Measurements from ENCODE around the gene RFPL3.

The RFPL3 gene

DNA sequence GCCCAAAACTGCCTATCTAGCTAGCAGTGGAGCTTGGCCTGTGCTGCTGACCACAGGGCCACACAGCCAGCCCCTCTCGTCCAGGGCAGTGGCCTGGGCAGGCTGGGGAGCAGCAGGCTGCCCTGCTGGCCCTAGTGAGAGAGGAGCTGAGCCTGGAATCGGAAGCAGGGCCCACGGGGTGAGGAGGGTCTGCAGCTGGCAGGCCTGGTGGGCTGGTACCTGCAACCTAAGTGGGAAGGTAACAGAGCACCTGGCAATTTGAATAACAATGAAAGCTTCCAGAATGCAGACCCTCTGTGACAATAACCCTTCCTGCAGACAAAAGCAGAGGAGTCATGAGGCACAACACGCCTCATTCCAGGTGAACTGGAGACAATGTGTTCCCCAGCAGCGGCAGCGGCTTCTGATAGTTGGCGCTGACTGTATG is 31.8 kb upstream of the RFPL3 start:
- no peaks in the 10 kb centered on the region for H3K4me1 Mint-ChIP-seq
- H3K4me3 Mint-ChIP-seq: no peak overlapping the region
- no peaks in the 10 kb centered on the region for H3K36me3 Mint-ChIP-seq
- H3K9me3 Mint-ChIP-seq: no peaks in the 10 kb centered on the region
- no peaks in the 10 kb centered on the region for H3K27me3 Mint-ChIP-seq
- H3K27ac Mint-ChIP-seq: no peak overlapping the region

DNA sequence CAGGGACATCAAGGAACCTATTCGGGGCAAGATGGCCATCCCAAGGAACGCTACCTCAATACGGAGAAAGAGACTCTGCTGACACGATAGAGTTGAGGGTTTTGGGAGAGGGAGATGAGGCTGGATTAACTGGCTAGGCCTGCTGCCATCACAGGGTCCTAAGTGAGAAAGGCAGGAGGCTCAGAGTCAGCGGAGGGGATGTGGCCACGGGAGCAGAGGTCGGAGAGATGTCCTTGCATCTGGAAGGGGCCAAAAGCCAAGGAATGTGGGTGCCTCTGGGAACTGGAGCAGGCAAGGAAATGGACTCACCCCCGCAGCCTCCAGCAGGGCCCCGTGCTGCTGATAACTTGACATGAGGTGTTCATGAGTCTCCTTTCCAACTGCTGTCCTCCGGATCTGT is 31.0 kb upstream of the RFPL3 start:
- H3K27ac Mint-ChIP-seq: no peak overlapping the region

DNA sequence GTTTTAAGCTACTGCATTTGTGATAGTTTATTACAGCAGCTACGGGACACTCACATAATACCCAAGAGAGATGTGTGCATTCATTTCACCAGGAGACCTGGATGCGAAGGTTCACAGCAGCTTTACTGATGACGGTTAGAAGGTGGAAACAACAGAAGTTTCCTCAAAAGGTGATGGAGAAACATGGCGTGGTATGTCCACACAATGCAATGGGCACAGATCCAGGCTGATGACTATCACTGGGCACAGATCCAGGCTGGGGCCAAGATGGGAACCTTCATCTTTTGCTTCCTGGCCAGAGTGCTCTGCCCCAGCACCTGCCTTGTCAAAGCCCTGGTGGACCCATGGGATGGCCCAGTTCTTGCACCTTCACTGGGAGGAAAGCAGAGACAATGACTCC is 30.6 kb upstream of the RFPL3 start:
- no peaks in the 10 kb centered on the region for H3K27me3 Mint-ChIP-seq
- H3K4me3 Mint-ChIP-seq: no peak overlapping the region
- H3K4me1 Mint-ChIP-seq: no peaks in the 10 kb centered on the region
- no peaks in the 10 kb centered on the region for H3K9me3 Mint-ChIP-seq
- no peak overlapping the region for H3K27ac Mint-ChIP-seq
- no peaks in the 10 kb centered on the region for H3K36me3 Mint-ChIP-seq

More for the DNA sequence above, 31.0 kb upstream of the RFPL3 start:
- Mint-ChIP-seq H3K9me3 (no peaks in the 10 kb centered on the region), H3K36me3 (no peaks in the 10 kb centered on the region), H3K4me3 (no peak overlapping the region), H3K27me3 (no peaks in the 10 kb centered on the region), H3K4me1 (no peaks in the 10 kb centered on the region)

DNA sequence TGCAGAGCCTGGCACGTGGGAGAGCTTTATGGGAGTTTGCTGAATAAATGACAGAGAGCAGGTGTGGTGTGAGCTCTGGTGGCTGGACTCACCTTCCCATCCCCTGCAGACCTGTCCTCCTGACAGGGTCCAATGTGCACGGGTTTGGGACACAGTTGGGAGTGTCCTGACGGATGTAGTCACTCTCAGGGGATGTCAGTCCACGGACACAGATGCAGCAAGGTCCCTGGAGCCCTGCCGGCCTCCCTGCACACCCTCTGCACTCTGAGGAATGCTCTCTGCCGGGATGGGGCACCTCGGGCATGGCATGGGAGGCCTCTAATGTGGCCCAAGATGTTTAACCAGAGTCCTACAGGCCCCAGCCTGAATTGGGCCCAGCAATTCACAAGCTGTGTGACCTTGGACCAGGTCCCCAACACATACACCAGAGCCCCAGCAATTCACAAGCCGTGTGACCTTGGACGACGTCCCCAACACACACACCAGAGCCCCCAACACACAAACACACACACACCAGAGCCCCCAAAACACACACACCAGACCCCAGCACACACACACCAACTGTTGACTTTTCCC is 30.0 kb upstream of the RFPL3 start:
- Mint-ChIP-seq H3K27me3 (peaks cover under 1% of the 10 kb centered on the region), H3K27ac (no peak overlapping the region), H3K9me3 (no peaks in the 10 kb centered on the region), H3K4me3 (no peak overlapping the region), H3K4me1 (no peaks in the 10 kb centered on the region), H3K36me3 (no peaks in the 10 kb centered on the region)

DNA sequence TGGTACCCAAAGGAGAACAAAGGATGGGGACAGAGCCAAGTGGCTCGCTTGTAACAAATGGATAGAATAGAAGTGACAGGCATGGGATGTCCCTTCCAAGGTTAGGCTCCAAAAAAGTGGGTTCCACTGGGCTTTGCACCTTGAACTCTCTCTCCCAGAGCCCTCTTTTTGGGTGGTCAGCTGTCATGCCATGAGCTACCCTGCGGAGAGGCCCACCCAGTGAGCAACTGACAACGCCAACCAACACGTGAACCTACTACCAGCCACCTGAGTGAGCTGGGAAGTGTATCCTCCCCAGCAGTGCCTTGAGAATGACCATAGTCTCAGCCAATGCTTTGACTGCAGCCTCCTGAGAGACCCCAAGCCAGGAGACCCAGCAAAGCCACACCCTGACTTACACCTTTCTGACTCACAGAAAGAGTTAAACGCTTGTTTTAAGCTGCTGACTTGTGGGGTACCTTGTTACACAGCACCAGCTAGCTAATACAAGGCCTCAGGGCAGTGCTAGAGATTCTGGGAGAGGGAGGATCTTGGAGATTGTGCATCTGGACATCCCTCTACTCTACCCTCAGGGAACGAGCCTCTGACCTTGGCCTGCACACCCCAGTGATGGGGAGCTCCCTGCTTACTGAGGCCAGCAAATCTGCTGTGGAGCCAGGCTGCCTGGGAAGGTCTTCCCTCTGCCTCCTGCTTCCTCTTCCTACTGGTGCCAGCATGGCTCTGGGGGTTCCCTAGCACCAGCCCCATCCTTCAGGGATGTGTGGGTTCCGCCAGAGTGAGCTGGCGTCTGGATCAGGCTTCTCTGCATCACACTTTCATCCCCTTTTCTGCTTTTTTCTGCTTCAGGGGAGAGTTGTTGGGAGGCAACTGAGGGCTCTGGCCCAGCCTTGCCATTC is 29.1 kb upstream of the RFPL3 start:
- Mint-ChIP-seq H3K27me3 (peaks cover 3% of the 10 kb centered on the region), H3K9me3 (no peaks in the 10 kb centered on the region)

DNA sequence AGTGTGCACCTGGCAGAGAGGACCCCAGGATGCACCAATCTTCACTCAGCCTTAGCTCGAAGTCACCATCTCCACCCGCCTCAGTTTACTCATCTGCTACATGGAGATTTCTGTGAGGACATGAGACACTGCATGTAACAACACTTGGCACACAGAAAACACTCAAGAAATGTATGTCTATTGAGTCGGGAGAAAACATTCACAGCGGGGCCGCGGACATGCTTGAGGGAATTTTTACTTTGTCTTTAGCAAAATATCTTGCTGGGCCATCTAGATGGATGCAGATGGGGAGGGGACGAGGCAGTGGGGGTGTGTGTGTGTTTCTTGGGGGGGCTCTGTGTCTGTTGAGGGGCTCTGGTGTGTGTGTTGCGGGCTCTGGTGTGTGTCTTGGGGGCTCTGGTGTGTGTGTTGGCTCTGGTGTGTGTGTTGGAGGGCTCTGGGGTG is 28.4 kb upstream of the RFPL3 start:
- H3K27ac Mint-ChIP-seq: no peak overlapping the region
- H3K4me1 Mint-ChIP-seq: no peaks in the 10 kb centered on the region
- no peaks in the 10 kb centered on the region for H3K36me3 Mint-ChIP-seq
- peaks cover 6% of the 10 kb centered on the region for H3K27me3 Mint-ChIP-seq
- H3K9me3 Mint-ChIP-seq: no peaks in the 10 kb centered on the region
- H3K4me3 Mint-ChIP-seq: no peak overlapping the region

More for the DNA sequence above, 29.1 kb upstream of the RFPL3 start:
- Mint-ChIP-seq H3K4me1 (no peaks in the 10 kb centered on the region), H3K27ac (no peak overlapping the region), H3K36me3 (no peaks in the 10 kb centered on the region), H3K4me3 (no peak overlapping the region)

DNA sequence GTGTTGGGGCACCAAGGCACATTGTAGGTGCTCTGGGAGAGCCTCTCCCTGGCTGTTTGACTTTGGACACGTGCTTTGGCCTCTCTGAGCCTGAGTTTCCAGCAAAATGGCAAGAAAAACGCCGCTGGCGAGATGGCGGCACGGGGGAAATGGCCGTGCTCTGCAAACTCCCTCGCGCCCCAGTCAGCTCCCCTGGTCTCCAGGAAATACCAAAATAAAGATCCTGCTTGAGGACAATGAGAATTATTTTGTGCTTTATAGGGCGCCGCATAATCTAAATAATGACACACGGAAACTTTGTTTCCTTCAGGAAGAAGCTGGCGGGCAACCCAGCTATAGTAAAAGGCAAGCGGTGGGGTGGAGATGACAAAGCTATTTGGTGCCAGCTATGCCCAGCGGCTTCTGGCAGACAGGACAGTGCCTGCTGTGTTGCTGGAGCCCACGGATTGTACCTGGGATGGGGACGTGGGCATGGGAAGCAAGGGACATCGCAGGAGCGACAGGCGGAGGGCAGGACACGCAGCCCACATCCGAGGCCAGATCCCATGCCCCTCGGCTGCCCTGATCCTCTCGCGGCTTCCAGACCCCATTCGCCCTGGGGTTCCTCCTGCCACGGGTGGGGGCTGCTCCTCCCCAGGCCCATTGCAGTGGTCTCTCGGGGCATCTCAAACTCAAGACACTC is 26.3 kb upstream of the RFPL3 start:
- H3K4me3 Mint-ChIP-seq: no peak overlapping the region
- H3K27ac Mint-ChIP-seq: no peak overlapping the region
- H3K27me3 Mint-ChIP-seq: peaks cover 10% of the 10 kb centered on the region
- no peaks in the 10 kb centered on the region for H3K36me3 Mint-ChIP-seq
- H3K4me1 Mint-ChIP-seq: no peaks in the 10 kb centered on the region
- H3K9me3 Mint-ChIP-seq: no peaks in the 10 kb centered on the region

DNA sequence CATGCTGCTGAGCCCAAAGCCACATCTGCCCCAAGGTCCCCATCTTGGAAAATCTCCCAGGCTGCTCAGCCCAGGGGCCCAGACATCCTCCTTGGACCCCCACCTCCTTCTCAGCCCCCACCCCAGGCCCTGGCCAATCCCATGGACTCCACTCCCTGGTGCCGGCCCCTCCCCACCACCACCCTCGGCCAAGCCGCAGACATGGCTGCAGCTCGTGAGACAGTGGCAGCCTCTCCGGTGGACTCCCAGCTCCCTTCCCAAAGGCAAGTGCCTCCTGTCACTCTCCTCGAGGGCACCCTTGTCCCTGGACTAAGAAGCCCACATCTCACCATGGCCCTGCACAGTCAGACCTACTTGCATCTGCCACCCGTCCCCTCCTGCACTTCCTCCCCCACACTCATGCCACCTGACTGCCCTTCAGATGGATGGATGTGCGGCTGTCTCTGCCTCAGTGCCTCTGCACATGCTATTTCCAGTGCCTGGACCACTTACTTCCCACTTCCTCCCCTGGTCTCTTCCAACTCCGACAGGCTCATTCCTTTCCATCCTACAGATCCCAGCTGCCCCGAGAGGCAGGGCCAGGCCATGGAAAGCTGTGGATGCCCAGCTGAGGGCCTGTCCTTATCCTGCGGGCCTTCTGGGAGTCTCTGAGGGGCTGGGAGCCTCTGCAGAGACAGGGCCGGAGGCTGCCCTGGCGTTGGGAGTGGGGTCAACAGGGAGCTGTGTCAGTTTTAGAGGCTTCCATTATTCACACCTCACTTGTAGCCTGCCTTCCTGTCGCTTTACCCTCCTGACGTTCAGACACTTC is 25.5 kb upstream of the RFPL3 start:
- Mint-ChIP-seq H3K36me3 (no peaks in the 10 kb centered on the region), H3K27ac (no peak overlapping the region), H3K27me3 (peaks cover 10% of the 10 kb centered on the region), H3K9me3 (no peaks in the 10 kb centered on the region), H3K4me1 (no peaks in the 10 kb centered on the region), H3K4me3 (no peak overlapping the region)

DNA sequence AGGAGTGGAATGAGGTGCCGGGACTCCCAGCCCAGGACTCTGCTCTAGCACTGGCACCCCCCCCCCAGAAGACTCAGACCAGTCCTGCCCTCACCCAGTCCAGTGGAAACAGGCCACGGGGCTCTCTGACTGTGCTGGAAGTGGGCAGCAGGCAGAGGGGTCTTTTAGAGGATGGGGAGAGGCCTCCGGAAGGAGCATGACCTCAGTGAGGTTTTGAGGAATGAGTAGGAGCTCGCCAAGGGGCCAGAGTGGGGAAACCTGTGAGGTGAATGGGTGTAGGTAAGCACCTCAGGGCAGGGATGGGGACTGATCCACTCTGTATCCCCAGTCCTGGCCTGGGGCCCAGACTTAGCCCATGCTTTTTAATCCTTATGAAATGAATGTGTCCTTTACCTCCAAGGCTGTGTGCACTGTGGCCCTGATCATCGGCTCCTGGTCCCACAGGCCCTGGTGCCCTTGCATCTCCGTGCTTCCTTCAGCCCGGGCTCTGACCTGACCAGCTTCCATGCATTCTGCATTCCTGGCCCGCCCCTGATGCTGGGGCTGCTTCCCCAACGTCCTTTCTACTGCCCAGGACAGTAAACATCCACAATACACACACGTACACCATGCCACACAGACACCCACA is 24.4 kb upstream of the RFPL3 start:
- Mint-ChIP-seq H3K4me1 (no peaks in the 10 kb centered on the region), H3K36me3 (no peaks in the 10 kb centered on the region), H3K9me3 (no peaks in the 10 kb centered on the region), H3K4me3 (no peak overlapping the region), H3K27me3 (peaks cover 10% of the 10 kb centered on the region), H3K27ac (no peak overlapping the region)

DNA sequence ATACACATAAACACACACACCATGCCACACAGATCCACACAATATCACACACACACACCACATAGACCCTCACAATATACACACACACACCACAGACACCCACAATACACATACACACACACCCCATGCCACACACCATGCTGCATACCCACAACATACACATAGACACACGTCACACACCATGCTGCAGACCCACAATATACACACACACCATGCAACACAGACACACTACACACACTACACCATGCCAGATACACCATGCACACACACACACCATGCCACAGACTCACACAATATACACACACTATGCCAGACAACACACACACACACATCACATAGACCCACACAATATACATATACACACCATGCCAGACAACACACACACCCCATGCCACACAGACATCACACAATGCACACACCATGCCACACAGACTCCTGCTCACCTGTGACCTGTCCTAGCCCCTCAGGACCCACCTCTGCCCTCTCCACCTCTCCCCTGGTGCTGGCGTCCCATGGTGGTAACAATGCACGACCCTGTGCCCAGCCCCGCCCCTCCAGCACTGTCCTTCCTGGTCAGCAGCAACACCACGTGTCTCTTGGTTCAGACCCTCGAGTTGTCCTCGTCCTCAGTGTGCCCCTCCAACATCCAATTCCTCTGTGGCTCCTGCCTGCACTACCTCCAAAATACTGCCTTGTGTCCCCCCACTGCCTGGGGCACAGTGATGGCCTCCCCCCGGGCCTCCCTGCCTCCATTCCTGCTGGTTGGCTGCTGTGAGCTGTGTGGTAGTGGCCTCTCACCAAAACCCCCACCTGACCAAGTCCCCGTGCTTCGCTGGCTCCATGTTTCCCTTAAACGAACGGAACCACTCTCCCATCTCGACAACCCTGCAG is 23.7 kb upstream of the RFPL3 start:
- no peaks in the 10 kb centered on the region for H3K36me3 Mint-ChIP-seq
- no peaks in the 10 kb centered on the region for H3K4me1 Mint-ChIP-seq
- no peak overlapping the region for H3K4me3 Mint-ChIP-seq
- peak overlapping the region; percentile 9 for H3K27ac Mint-ChIP-seq
- H3K27me3 Mint-ChIP-seq: peaks cover 10% of the 10 kb centered on the region
- H3K9me3 Mint-ChIP-seq: no peaks in the 10 kb centered on the region

DNA sequence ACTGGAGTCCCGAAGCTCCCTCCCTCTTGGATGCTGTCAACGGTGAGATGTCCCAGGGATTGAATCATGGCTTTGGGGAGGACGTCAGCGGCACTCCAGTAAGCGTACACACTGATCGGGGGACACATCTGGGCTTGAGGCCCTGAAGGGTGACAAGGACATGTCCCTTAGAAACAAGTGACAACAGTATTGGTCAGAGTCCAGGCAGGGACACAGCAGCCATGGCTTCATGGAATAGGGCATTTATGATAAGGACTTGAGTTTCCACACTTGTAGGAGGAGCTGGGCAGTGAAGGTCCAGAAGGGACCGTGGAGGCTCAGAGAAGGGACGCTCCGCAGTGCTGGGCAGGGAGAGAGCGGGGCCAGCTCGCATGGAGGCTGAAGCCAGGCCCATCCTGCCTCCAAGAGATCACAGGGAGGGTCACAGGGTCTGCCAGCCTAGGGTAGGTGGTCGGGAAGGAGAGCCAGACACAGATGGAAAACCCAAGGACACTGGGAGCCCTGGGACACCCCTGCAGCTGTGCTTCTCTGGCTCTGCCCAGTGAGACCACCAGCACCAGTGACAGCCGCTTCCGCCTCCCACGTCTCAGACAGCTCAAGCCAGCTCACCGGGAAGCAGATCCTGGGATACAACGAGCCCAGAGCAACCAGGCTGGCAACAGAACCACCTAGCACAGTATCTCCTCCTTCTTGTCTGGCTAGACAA is 22.9 kb upstream of the RFPL3 start:
- H3K36me3 Mint-ChIP-seq: no peaks in the 10 kb centered on the region
- no peak overlapping the region for H3K4me3 Mint-ChIP-seq
- peak overlapping the region; percentile 9 for H3K27ac Mint-ChIP-seq
- H3K9me3 Mint-ChIP-seq: no peaks in the 10 kb centered on the region
- H3K4me1 Mint-ChIP-seq: no peaks in the 10 kb centered on the region
- H3K27me3 Mint-ChIP-seq: peaks cover 10% of the 10 kb centered on the region

DNA sequence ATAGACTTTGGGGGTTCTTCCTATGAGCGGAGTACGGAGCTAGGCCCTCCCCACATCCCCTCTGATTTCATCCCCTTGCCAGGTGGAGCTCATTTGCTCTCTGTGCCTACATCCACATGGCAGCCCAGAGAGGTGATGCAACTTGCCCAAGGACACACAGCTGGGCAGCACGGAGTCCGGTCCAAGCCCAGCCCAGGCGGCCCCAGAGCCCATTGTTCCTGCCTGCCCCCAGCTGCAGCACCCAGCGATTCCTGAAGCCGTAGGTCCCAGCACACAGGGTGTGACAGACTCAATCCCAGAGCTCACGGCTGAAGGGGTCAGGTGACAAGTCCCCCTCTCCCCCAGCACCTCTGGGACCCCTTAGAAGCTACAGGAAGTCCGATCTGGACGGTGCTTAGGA is 22.2 kb upstream of the RFPL3 start:
- Mint-ChIP-seq H3K4me3 (no peak overlapping the region), H3K27me3 (peaks cover 14% of the 10 kb centered on the region), H3K9me3 (no peaks in the 10 kb centered on the region), H3K36me3 (no peaks in the 10 kb centered on the region), H3K27ac (no peak overlapping the region), H3K4me1 (no peaks in the 10 kb centered on the region)

DNA sequence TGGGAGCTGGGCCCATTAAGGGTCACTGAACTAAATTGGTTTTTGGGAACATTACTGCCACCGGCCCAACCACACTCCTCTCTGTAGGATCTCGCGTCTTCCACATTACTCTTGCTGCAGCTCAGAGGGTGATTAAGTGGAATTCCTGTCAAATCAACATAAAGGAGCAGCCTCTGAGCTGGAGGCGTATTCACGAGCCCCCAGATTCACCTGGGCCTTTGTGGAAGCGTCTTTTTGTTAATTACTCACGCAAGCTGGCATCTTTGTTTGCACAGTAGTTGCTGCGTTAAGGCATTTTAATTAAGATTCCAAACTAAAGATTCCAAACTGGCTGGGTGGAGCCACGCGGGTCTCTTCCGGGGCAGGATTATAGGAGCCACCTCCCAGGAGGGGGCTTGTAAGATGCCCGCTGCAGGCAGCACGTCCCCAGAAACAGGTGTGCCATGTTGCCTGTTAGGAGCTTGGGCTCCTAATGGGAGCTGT is 21.5 kb upstream of the RFPL3 start:
- Mint-ChIP-seq H3K9me3 (no peaks in the 10 kb centered on the region), H3K36me3 (no peaks in the 10 kb centered on the region), H3K4me3 (no peak overlapping the region), H3K27me3 (peaks cover 19% of the 10 kb centered on the region), H3K27ac (no peak overlapping the region), H3K4me1 (no peaks in the 10 kb centered on the region)

All from activated naive CD4-positive, alpha-beta T cell treated with anti-CD3 and anti-CD28 coated beads, Interleukin-2, amount 50 U/mL, for 24 hours (primary cell).